GM23338 (cell line): ENCODE measurements around the gene ISL2. TPM values are rescaled to one million over a fixed set of nuclear protein-coding genes. Genes with fewer than 3 reads are reported as not detected.

ENCODE experiments used
- ATAC-seq: fragments of 200-7000 bp; cut with Tn5 transposase; 3 replicates; pipeline ENCODE4 v1.9.1; 2020
- DNase-seq: peaks from one replicate; pipeline ENCODE4 v3.0.0-alpha.2; 2015; ENCODE audit warnings: low spot score
- H2AFZ ChIP-seq: fragments of 200-600 bp; sonication (generic); 2 replicates; pipeline ENCODE4 v1.8.0; 2016; ENCODE audit warnings: antibody characterized with exemption, mild to moderate bottlenecking, moderate library complexity
- H3F3A ChIP-seq: fragments of 200-600 bp; sonication (generic); replicated peaks from 2 replicates; pipeline ENCODE4 v1.8.0; 2017; ENCODE audit warnings: antibody characterized with exemption, mixed run types, low read depth
- H3K27ac ChIP-seq: fragments of 200-600 bp; sonication (generic); 2 replicates; pipeline ENCODE4 v1.6.1; 2016; ENCODE audit warnings: low read depth
- H3K27me3 ChIP-seq: fragments of 200-600 bp; sonication (generic); 2 replicates; pipeline ENCODE4 v1.8.0; 2016; ENCODE audit warnings: mild to moderate bottlenecking, mixed run types, moderate library complexity; ENCODE audit not compliant: insufficient read depth
- H3K36me3 ChIP-seq: fragments of 200-600 bp; sonication (generic); 2 replicates; pipeline ENCODE4 v1.8.0; 2016; ENCODE audit warnings: mild to moderate bottlenecking; ENCODE audit not compliant: insufficient read depth
- H3K4me1 ChIP-seq: fragments of 200-600 bp; sonication (generic); 2 replicates; pipeline ENCODE4 v1.8.0; 2016; ENCODE audit warnings: mild to moderate bottlenecking, moderate library complexity; ENCODE audit not compliant: insufficient read depth
- H3K4me2 ChIP-seq: fragments of 200-600 bp; sonication (generic); 2 replicates; pipeline ENCODE4 v1.7.1; 2017; ENCODE audit warnings: mixed run types
- H3K4me3 ChIP-seq: fragments of 200-600 bp; sonication (generic); 2 replicates; pipeline ENCODE4 v1.6.1; 2016; ENCODE audit warnings: mixed run types
- H3K79me2 ChIP-seq: fragments of 200-600 bp; sonication (generic); replicated peaks from 2 replicates; pipeline ENCODE4 v1.8.0; 2017; ENCODE audit warnings: mild to moderate bottlenecking; ENCODE audit not compliant: insufficient read depth
- H3K9me2 ChIP-seq: fragments of 200-600 bp; sonication (generic); 2 replicates; pipeline ENCODE4 v1.8.0; 2017; ENCODE audit not compliant: insufficient read depth
- H4K20me1 ChIP-seq: fragments of 200-600 bp; sonication (generic); replicated peaks from 2 replicates; pipeline ENCODE4 v1.8.0; 2017; ENCODE audit warnings: mild to moderate bottlenecking; ENCODE audit not compliant: insufficient read depth
- H3K27ac Mint-ChIP-seq: 2 replicates; pipeline ENCODE4 v1.8.0; 2020; ENCODE audit warnings: inconsistent platforms, mild to moderate bottlenecking, moderate library complexity, mixed read lengths
- H3K27me3 Mint-ChIP-seq: 3 replicates; pipeline ENCODE4 v1.8.0; 2022; ENCODE audit warnings: low read depth, mild to moderate bottlenecking, moderate library complexity, mixed read lengths, inconsistent platforms; ENCODE audit not compliant: insufficient read depth, poor library complexity
- H3K36me3 Mint-ChIP-seq: 3 replicates; pipeline ENCODE4 v1.8.0; 2021; ENCODE audit warnings: low read depth, mild to moderate bottlenecking, inconsistent platforms, moderate library complexity, mixed read lengths
- H3K4me1 Mint-ChIP-seq: 3 replicates; pipeline ENCODE4 v1.8.0; 2020; ENCODE audit warnings: mild to moderate bottlenecking, inconsistent platforms, mixed read lengths
- H3K4me3 Mint-ChIP-seq: 3 replicates; pipeline ENCODE4 v1.8.0; 2021; ENCODE audit warnings: moderate library complexity, mild to moderate bottlenecking, inconsistent platforms, mixed read lengths
- H3K9me3 Mint-ChIP-seq: 3 replicates; pipeline ENCODE4 v1.8.0; 2020; ENCODE audit warnings: moderate library complexity, mild to moderate bottlenecking, inconsistent platforms, mixed read lengths
- CREB1 ChIP-seq: fragments of 250-450 bp; sonication (Bioruptor Pico); IDR thresholded peaks from 2 replicates; pipeline ENCODE4 v1.5.0; 2020; ENCODE audit warnings: low read depth, mild to moderate bottlenecking, moderate library complexity
- ETS1 ChIP-seq: IDR thresholded peaks from 2 replicates; pipeline ENCODE4 v1.6.1; 2016; ENCODE audit warnings: antibody characterized with exemption
- EZH2 ChIP-seq: fragments of 200-600 bp; sonication (generic); IDR thresholded peaks from one replicate; pipeline ENCODE4 v1.8.0; 2017; ENCODE audit warnings: antibody characterized with exemption, mild to moderate bottlenecking, low read depth; ENCODE audit not compliant: unreplicated experiment
- EZH2phosphoT487 ChIP-seq: fragments of 200-600 bp; sonication (generic); IDR thresholded peaks from one replicate; pipeline ENCODE4 v1.8.1; 2018; ENCODE audit warnings: antibody characterized with exemption; ENCODE audit not compliant: unreplicated experiment
- JUNB ChIP-seq: IDR thresholded peaks from one replicate; pipeline ENCODE4 v1.6.1; 2016; ENCODE audit warnings: antibody characterized with exemption; ENCODE audit not compliant: unreplicated experiment
- POLR2AphosphoS5 ChIP-seq: IDR thresholded peaks from 2 replicates; pipeline ENCODE4 v1.6.1; 2016; ENCODE audit warnings: antibody characterized with exemption, low read depth
- ZNF114 ChIP-seq: fragments of 250-450 bp; sonication (Bioruptor Pico); IDR thresholded peaks from 2 replicates; pipeline ENCODE4 v1.5.0; 2020; ENCODE audit warnings: mild to moderate bottlenecking, moderate library complexity
- polyA plus RNA-seq: library from polyadenylated mRNA; unstranded; fragments of >200 nt; fragmentation: Nextera tagmentation; extraction: Ambion mirVana; gene quantifications from 2 replicates; pipeline ENCODE4 v1.2.1, GENCODE V29; 2016
- total RNA-seq: library from RNA; depleted of rRNA; stranded (reverse); fragments of >200 nt; shearing (Covaris generic); gene quantifications from 2 replicates; pipeline ENCODE4 v1.2.3, GENCODE V29; 2014
- TF ChIP-seq, protein P1 (sequence below): fragments of 250-450 bp; sonication (Bioruptor Pico); IDR thresholded peaks from 2 replicates; pipeline ENCODE4 v1.5.0; 2020; ENCODE audit warnings: mild to moderate bottlenecking, moderate library complexity

Gene ISL2
- total and polyA plus RNA-seq, 2 experiments from 2014 or later: 0.65 to 2.7 TPM

- TF ChIP-seq, protein P1, sequence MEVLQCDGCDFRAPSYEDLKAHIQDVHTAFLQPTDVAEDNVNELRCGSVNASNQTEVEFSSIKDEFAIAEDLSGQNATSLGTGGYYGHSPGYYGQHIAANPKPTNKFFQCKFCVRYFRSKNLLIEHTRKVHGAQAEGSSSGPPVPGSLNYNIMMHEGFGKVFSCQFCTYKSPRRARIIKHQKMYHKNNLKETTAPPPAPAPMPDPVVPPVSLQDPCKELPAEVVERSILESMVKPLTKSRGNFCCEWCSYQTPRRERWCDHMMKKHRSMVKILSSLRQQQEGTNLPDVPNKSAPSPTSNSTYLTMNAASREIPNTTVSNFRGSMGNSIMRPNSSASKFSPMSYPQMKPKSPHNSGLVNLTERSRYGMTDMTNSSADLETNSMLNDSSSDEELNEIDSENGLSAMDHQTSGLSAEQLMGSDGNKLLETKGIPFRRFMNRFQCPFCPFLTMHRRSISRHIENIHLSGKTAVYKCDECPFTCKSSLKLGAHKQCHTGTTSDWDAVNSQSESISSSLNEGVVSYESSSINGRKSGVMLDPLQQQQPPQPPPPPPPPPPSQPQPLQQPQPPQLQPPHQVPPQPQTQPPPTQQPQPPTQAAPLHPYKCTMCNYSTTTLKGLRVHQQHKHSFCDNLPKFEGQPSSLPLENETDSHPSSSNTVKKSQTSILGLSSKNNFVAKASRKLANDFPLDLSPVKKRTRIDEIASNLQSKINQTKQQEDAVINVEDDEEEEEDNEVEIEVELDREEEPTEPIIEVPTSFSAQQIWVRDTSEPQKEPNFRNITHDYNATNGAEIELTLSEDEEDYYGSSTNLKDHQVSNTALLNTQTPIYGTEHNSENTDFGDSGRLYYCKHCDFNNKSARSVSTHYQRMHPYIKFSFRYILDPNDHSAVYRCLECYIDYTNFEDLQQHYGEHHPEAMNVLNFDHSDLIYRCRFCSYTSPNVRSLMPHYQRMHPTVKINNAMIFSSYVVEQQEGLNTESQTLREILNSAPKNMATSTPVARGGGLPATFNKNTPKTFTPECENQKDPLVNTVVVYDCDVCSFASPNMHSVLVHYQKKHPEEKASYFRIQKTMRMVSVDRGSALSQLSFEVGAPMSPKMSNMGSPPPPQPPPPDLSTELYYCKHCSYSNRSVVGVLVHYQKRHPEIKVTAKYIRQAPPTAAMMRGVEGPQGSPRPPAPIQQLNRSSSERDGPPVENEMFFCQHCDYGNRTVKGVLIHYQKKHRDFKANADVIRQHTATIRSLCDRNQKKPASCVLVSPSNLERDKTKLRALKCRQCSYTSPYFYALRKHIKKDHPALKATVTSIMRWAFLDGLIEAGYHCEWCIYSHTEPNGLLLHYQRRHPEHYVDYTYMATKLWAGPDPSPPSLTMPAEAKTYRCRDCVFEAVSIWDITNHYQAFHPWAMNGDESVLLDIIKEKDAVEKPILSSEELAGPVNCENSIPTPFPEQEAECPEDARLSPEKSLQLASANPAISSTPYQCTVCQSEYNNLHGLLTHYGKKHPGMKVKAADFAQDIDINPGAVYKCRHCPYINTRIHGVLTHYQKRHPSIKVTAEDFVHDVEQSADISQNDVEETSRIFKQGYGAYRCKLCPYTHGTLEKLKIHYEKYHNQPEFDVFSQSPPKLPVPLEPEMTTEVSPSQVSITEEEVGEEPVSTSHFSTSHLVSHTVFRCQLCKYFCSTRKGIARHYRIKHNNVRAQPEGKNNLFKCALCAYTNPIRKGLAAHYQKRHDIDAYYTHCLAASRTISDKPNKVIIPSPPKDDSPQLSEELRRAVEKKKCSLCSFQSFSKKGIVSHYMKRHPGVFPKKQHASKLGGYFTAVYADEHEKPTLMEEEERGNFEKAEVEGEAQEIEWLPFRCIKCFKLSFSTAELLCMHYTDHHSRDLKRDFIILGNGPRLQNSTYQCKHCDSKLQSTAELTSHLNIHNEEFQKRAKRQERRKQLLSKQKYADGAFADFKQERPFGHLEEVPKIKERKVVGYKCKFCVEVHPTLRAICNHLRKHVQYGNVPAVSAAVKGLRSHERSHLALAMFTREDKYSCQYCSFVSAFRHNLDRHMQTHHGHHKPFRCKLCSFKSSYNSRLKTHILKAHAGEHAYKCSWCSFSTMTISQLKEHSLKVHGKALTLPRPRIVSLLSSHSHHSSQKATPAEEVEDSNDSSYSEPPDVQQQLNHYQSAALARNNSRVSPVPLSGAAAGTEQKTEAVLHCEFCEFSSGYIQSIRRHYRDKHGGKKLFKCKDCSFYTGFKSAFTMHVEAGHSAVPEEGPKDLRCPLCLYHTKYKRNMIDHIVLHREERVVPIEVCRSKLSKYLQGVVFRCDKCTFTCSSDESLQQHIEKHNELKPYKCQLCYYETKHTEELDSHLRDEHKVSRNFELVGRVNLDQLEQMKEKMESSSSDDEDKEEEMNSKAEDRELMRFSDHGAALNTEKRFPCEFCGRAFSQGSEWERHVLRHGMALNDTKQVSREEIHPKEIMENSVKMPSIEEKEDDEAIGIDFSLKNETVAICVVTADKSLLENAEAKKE (CRISPR knock-in tag): no peak
- TF ChIP-seq EZH2phosphoT487 (no peak), JUNB (no peak), EZH2 (no peak), ZNF114 (CRISPR knock-in tag) (no peak), ETS1 (no peak), CREB1 (CRISPR knock-in tag) (no peak)
These were observed 15.0 kb upstream of the ISL2 start (continued) for GRCh38 chr15:76321602-76322001.

DNA sequence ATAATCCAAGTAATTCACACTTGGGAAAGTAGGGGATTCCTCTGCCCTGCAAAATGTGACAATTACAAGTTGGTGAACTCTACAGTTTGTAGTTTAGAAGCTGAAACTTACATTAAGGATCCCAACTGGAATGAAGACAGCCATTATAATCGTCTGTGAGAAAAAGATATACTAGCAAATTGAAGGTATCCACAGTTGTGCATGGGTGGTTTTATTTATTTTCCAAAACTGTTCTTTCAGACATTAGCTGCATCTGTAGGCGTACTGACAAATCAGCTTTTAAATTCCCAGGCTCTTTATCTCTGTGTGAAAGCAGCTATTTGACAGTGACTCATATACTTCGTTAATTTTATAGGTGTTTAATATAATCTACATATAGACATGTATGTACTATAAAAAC, 12.5 kb upstream of the ISL2 start:
- Mint-ChIP-seq H3K36me3 (no peaks in the 10 kb centered on the region), H3K27me3 (no peaks in the 10 kb centered on the region), H3K4me3 (no peak overlapping the region), H3K27ac (no peak overlapping the region), H3K9me3 (no peaks in the 10 kb centered on the region), H3K4me1 (peaks cover 3% of the 10 kb centered on the region; the same call in 2 of the 3 replicates)
- DNase-seq (no peak), ATAC-seq (no peak)
- H3K4me2 ChIP-seq: no peak overlapping the region
- H2AFZ ChIP-seq: no peak overlapping the region
- no peaks in the 10 kb centered on the region for H4K20me1 ChIP-seq
- no peak overlapping the region for H3K27ac ChIP-seq
- no peaks in the 10 kb centered on the region for H3K4me1 ChIP-seq
- H3K4me3 ChIP-seq: no peak overlapping the region
- no peaks in the 10 kb centered on the region for H3K27me3 ChIP-seq
- H3K79me2 ChIP-seq: no peaks in the 10 kb centered on the region
- H3K36me3 ChIP-seq: no peaks in the 10 kb centered on the region
- H3F3A ChIP-seq: no peaks in the 10 kb centered on the region
- TF ChIP-seq ZNF114 (CRISPR knock-in tag): no peak
- no peak for TF ChIP-seq CREB1 (CRISPR knock-in tag)
- TF ChIP-seq, protein P1 (CRISPR knock-in tag): no peak
- TF ChIP-seq POLR2AphosphoS5: no peak
- TF ChIP-seq JUNB: no peak
- H3K9me2 ChIP-seq: no peaks in the 10 kb centered on the region
